H9 (cell line): ENCODE results near the gene ZMIZ1. TPM values are rescaled to one million over a fixed set of nuclear protein-coding genes. Genes with fewer than 3 reads are reported as not detected.

Source experiments
- DNase-seq: peaks from one replicate; pipeline ENCODE4 v3.0.0-alpha.2; 2017
- H2AFZ ChIP-seq: one replicate; pipeline ENCODE4 v1.6.1; 2013; ENCODE audit warnings: mild to moderate bottlenecking, low read length, control low read depth, moderate library complexity
- H2AK5ac ChIP-seq: 2 replicates; pipeline ENCODE4 v1.6.1; 2013; ENCODE audit warnings: low read length, control low read depth, mixed read lengths; ENCODE audit not compliant: insufficient read length
- H2BK120ac ChIP-seq: one replicate; pipeline ENCODE4 v1.6.1; 2013; ENCODE audit warnings: low read depth, mild to moderate bottlenecking, low read length, control low read depth, inconsistent platforms; ENCODE audit not compliant: poor library complexity, severe bottlenecking
- H2BK12ac ChIP-seq: 2 replicates; pipeline ENCODE4 v1.6.1; 2013; ENCODE audit warnings: low read length, control low read depth, mixed read lengths, low read depth; ENCODE audit not compliant: insufficient read length
- H2BK15ac ChIP-seq: 2 replicates; pipeline ENCODE4 v1.6.1; 2013; ENCODE audit warnings: low read depth, low read length, control low read depth
- H2BK20ac ChIP-seq: one replicate; pipeline ENCODE4 v1.6.1; 2013; ENCODE audit warnings: low read depth, mild to moderate bottlenecking, low read length, control low read depth, inconsistent platforms; ENCODE audit not compliant: poor library complexity, severe bottlenecking
- H2BK5ac ChIP-seq: 2 replicates; pipeline ENCODE4 v1.6.1; 2013; ENCODE audit warnings: low read length, control low read depth, mixed read lengths; ENCODE audit not compliant: insufficient read length
- H3K14ac ChIP-seq: 2 replicates; pipeline ENCODE4 v1.6.1; 2013; ENCODE audit warnings: low read length, control low read depth; ENCODE audit not compliant: insufficient read depth
- H3K18ac ChIP-seq: 2 replicates; pipeline ENCODE4 v1.6.1; 2013; ENCODE audit warnings: low read depth, mild to moderate bottlenecking, mixed read lengths, low read length, control low read depth; ENCODE audit not compliant: insufficient read length
- H3K23ac ChIP-seq: 2 replicates; pipeline ENCODE4 v1.6.1; 2013; ENCODE audit warnings: low read length, control low read depth, mixed read lengths, low read depth; ENCODE audit not compliant: insufficient read length
- H3K23me2 ChIP-seq: 2 replicates; pipeline ENCODE4 v1.6.1; 2013; ENCODE audit warnings: low read depth, mild to moderate bottlenecking, mixed read lengths, low read length, control low read depth; ENCODE audit not compliant: insufficient read length, poor library complexity, severe bottlenecking
- H3K27ac ChIP-seq: 2 replicates; pipeline ENCODE4 v1.5.1; 2013; ENCODE audit warnings: low read length, control low read depth, mixed read lengths, low read depth; ENCODE audit not compliant: insufficient read length
- H3K27me3 ChIP-seq: 2 replicates; pipeline ENCODE4 v1.6.1; 2013; ENCODE audit warnings: low read length, control low read depth, inconsistent platforms; ENCODE audit not compliant: insufficient read depth
- H3K4ac ChIP-seq: 2 replicates; pipeline ENCODE4 v1.6.1; 2013; ENCODE audit warnings: low read depth, mild to moderate bottlenecking, control low read depth, inconsistent platforms, low read length, moderate library complexity
- H3K4me1 ChIP-seq: 2 replicates; pipeline ENCODE4 v1.6.1; 2013; ENCODE audit warnings: low read length, control low read depth, inconsistent platforms; ENCODE audit not compliant: insufficient read depth
- H3K4me2 ChIP-seq: 2 replicates; pipeline ENCODE4 v1.6.1; 2013; ENCODE audit warnings: low read length, control low read depth, mixed read lengths; ENCODE audit not compliant: insufficient read length, insufficient read depth
- H3K56ac ChIP-seq: 2 replicates; pipeline ENCODE4 v1.6.1; 2013; ENCODE audit warnings: low read depth, mild to moderate bottlenecking, mixed read lengths, low read length, control low read depth; ENCODE audit not compliant: insufficient read length
- H3K79me1 ChIP-seq: 2 replicates; pipeline ENCODE4 v1.6.1; 2013; ENCODE audit warnings: low read depth, mild to moderate bottlenecking, moderate library complexity, low read length, control low read depth, inconsistent platforms; ENCODE audit not compliant: insufficient read depth, poor library complexity, severe bottlenecking
- H3K79me2 ChIP-seq: 2 replicates; pipeline ENCODE4 v1.6.1; 2013; ENCODE audit warnings: low read length, control low read depth, inconsistent platforms; ENCODE audit not compliant: insufficient read depth
- H3K9ac ChIP-seq: 2 replicates; pipeline ENCODE4 v1.6.1; 2013; ENCODE audit warnings: low read length, control low read depth, mixed read lengths; ENCODE audit not compliant: insufficient read length; ENCODE audit errors: extremely low read depth
- H3K9me3 ChIP-seq: one replicate; pipeline ENCODE4 v1.6.1; 2013; ENCODE audit warnings: low read depth, low read length, inconsistent platforms; ENCODE audit not compliant: control insufficient read depth
- H3T11ph ChIP-seq: one replicate; pipeline ENCODE4 v1.6.1; 2013; ENCODE audit warnings: mild to moderate bottlenecking, low read length, control low read depth, inconsistent platforms
- H4K20me1 ChIP-seq: one replicate; pipeline ENCODE4 v1.6.1; 2013; ENCODE audit not compliant: control insufficient read depth, insufficient read length, insufficient read depth
- H4K5ac ChIP-seq: 2 replicates; pipeline ENCODE4 v1.6.1; 2013; ENCODE audit warnings: low read depth, mild to moderate bottlenecking, mixed read lengths, low read length, control low read depth; ENCODE audit not compliant: insufficient read length
- H4K8ac ChIP-seq: replicated peaks from 2 replicates; pipeline ENCODE4 v1.6.1; 2013; ENCODE audit warnings: low read length, control low read depth, mixed read lengths, low read depth; ENCODE audit not compliant: insufficient read length
- H4K91ac ChIP-seq: 2 replicates; pipeline ENCODE4 v1.6.1; 2013; ENCODE audit warnings: low read depth, mild to moderate bottlenecking, moderate library complexity, mixed read lengths, low read length, control low read depth; ENCODE audit not compliant: insufficient read length
- H3K27ac Mint-ChIP-seq, 3 experiments: 2 replicates in 2 of 3; 3 replicates in 1 of 3; pipeline ENCODE4 v1.8.0; 2020 to 2021; ENCODE audit warnings: mixed read lengths in 3 of 3, mild to moderate bottlenecking in 1 of 3, moderate library complexity in 1 of 3
- H3K27me3 Mint-ChIP-seq: 2 replicates; pipeline ENCODE4 v1.8.0; 2021; ENCODE audit warnings: low read depth, mild to moderate bottlenecking, moderate library complexity, mixed read lengths
- H3K36me3 Mint-ChIP-seq, 3 experiments: 2 replicates in 2 of 3; 3 replicates in 1 of 3; pipeline ENCODE4 v1.8.0; 2020 to 2021; ENCODE audit warnings: low read depth in 3 of 3, mixed read lengths in 3 of 3; ENCODE audit not compliant: insufficient read depth in 1 of 3
- H3K4me1 Mint-ChIP-seq, 2 experiments: 2 replicates each; pipeline ENCODE4 v1.8.0; 2020; ENCODE audit warnings: mixed read lengths in 2 of 2
- H3K4me3 Mint-ChIP-seq, 2 experiments: 2 replicates in 1 of 2; 3 replicates in 1 of 2; pipeline ENCODE4 v1.8.0; 2020 to 2021; ENCODE audit warnings: mild to moderate bottlenecking in 2 of 2, mixed read lengths in 2 of 2, moderate library complexity in 1 of 2
- H3K9me3 Mint-ChIP-seq, 2 experiments: 2 replicates in 1 of 2; 3 replicates in 1 of 2; pipeline ENCODE4 v1.8.0; 2020; ENCODE audit warnings: mild to moderate bottlenecking in 2 of 2, mixed read lengths in 2 of 2, moderate library complexity in 1 of 2
- WGBS: extraction: QIAGEN DNeasy Blood & Tissue Kit; methylation state at CpG from one replicate; pipeline ENCODE4 v1.1.7; 2013; ENCODE audit warnings: missing lambda C conversion rate, low lambda C conversion rate, mixed read lengths; ENCODE audit not compliant: insufficient read length; ENCODE audit errors: extremely low coverage; 5-methylcytosine and 5-hydroxymethylcytosine counted together
- total RNA-seq: library from RNA; stranded (reverse); gene quantifications from 2 replicates; pipeline ENCODE4 v1.2.1, GENCODE V29; 2021
- TF ChIP-seq, protein P1 (sequence below): fragments of 200-600 bp; sonication (generic); conservative IDR thresholded peaks from 3 replicates; pipeline ENCODE4 v1.8.0; 2021; ENCODE audit warnings: antibody characterized with exemption, mild to moderate bottlenecking

The ZMIZ1 gene
- total RNA-seq, 1 experiment from 2014 or later: 36.9 TPM

DNA sequence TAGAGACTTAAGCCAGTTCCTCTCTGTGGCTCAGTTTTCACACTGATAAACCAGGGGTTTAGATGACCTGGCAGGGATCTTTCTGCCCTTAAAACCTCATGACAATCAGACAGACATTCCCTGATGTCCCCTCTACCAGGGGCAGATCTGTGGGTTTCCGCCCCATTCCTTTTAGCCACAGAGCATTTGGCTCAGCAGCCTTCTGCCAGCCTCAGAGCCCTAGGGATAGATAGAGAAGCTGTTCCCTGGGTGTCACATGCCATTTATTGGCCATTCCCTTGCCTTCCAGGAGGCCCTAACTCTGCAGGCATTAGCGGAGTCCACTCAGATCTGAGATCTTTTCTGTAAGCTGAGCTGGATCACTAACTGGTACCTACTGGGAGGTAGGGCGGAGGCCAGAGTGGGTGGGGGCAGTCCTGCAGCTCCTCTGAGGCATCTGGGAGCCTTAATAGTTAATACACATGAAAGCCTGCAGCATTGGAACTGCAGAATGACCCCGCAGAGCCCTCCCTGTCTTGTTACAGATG lies 101.5 kb downstream of the ZMIZ1 start:
- peaks cover 2 to 14% (median 4%) of the 10 kb centered on the region in 3 experiments; a peak in 5 of 7 replicates for H3K36me3 Mint-ChIP-seq
- Histone ChIP-seq H3K18ac (no peak overlapping the region), H3T11ph (no peak overlapping the region), H2BK12ac (no peak overlapping the region), H3K14ac (no peak overlapping the region), H3K27me3 (no peaks in the 10 kb centered on the region), H3K4ac (no peak overlapping the region), H3K23ac (no peak overlapping the region), H2BK20ac (no peak overlapping the region), H3K4me2 (no peak overlapping the region), H4K5ac (no peak overlapping the region), H3K79me1 (no peaks in the 10 kb centered on the region), H3K79me2 (no peaks in the 10 kb centered on the region), H2BK5ac (no peak overlapping the region), H4K91ac (no peak overlapping the region), H3K4me1 (peaks cover 1% of the 10 kb centered on the region; the same call in 1 of the 2 replicates), H2BK15ac (no peak overlapping the region), H2BK120ac (no peak overlapping the region), H3K27ac (no peak overlapping the region), H4K20me1 (no peaks in the 10 kb centered on the region), H2AFZ (no peak overlapping the region), H3K56ac (no peak overlapping the region), H4K8ac (no peak overlapping the region), H2AK5ac (no peak overlapping the region), H3K23me2 (no peaks in the 10 kb centered on the region), H3K9me3 (no peaks in the 10 kb centered on the region), H3K9ac (no peak overlapping the region)
- WGBS: no CpG with 5 or more reads among the region's 4 CpGs
- H3K4me1 Mint-ChIP-seq: peaks cover 34 to 35% of the 10 kb centered on the region in 2 experiments
- H3K27me3 Mint-ChIP-seq: no peaks in the 10 kb centered on the region
- no peak overlapping the region for H3K4me3 Mint-ChIP-seq
- no peak overlapping the region for H3K27ac Mint-ChIP-seq
- H3K9me3 Mint-ChIP-seq: no peaks in the 10 kb centered on the region
- TF ChIP-seq, protein P1, sequence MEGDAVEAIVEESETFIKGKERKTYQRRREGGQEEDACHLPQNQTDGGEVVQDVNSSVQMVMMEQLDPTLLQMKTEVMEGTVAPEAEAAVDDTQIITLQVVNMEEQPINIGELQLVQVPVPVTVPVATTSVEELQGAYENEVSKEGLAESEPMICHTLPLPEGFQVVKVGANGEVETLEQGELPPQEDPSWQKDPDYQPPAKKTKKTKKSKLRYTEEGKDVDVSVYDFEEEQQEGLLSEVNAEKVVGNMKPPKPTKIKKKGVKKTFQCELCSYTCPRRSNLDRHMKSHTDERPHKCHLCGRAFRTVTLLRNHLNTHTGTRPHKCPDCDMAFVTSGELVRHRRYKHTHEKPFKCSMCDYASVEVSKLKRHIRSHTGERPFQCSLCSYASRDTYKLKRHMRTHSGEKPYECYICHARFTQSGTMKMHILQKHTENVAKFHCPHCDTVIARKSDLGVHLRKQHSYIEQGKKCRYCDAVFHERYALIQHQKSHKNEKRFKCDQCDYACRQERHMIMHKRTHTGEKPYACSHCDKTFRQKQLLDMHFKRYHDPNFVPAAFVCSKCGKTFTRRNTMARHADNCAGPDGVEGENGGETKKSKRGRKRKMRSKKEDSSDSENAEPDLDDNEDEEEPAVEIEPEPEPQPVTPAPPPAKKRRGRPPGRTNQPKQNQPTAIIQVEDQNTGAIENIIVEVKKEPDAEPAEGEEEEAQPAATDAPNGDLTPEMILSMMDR: no peak
- no peak for DNase-seq
